ENCODE measurements around the gene GHRH. TPM values are rescaled to one million over a fixed set of nuclear protein-coding genes. Genes with fewer than 3 reads are reported as not detected.

Gene GHRH
- total and polyA plus RNA-seq, 2 of the 4 experiments (the other 2 are of a cell fraction): not detected

- H4K5ac ChIP-seq (ENCODE audit: low read depth, low read length): no peak overlapping the region
- H2BK5ac ChIP-seq (ENCODE audit: low read depth, low read length, poor library complexity, severe bottlenecking): no peak overlapping the region
- ChIA-PET CTCF (no interaction called here), POLR2A (ENCODE audit: unreplicated experiment) (no interaction called here)
- DNase-seq: no peak
- no peak overlapping the region for H2AFZ ChIP-seq (replicated peaks; ENCODE audit: low read length, poor library complexity)
- dilution Hi-C loops (cut with HindIII; ENCODE audit: low sequenced_read_pairs, unreplicated experiment): no loop called here
- H3K9me3 ChIP-seq (ENCODE audit: control insufficient read depth, insufficient read depth, low read length): no peaks in the 10 kb centered on the region
- no peak overlapping the region for H4K91ac ChIP-seq (ENCODE audit: insufficient read depth, low read depth, low read length)
- in situ Hi-C loops (cut with MboI; ENCODE audit: low sequenced_read_pairs): no loop called here
- no peak overlapping the region for H3K23ac ChIP-seq (ENCODE audit: low read depth, low read length)
- no peaks in the 10 kb centered on the region for H3K27me3 ChIP-seq (ENCODE audit: control insufficient read depth, insufficient read depth, low read length)
- peaks cover 4% of the 10 kb centered on the region; the same call in 1 of the 2 replicates for H3K4me1 ChIP-seq (ENCODE audit: control insufficient read depth, insufficient read depth, low read length)
- H3K18ac ChIP-seq (ENCODE audit: low read depth, low read length): no peak overlapping the region
- H3K9ac ChIP-seq (ENCODE audit: low read depth, low read length): no peak overlapping the region
- no peak overlapping the region for H2AK9ac ChIP-seq (replicated peaks; ENCODE audit: low read depth, low read length, poor library complexity)
- no peak overlapping the region for H2BK20ac ChIP-seq (ENCODE audit: low read depth, low read length)
- H3K27ac ChIP-seq (ENCODE audit: insufficient read depth, low read length): no peak overlapping the region
- H4K8ac ChIP-seq (ENCODE audit: low read depth in 2 of 2, low read length in 2 of 2): no peak overlapping the region
- H2AK5ac ChIP-seq (ENCODE audit: low read depth, low read length): no peak overlapping the region
- intact Hi-C loops (cut with micrococcal nuclease): no loop called here
- no peak overlapping the region for H3K4ac ChIP-seq (ENCODE audit: low read depth, low read length)
- BruUV-seq (replicated peaks): no TSS peak
- H3K14ac ChIP-seq (replicated peaks; ENCODE audit: low read depth, low read length): no peak overlapping the region
- no peaks in the 10 kb centered on the region; the same call in 1 of the 2 replicates for H4K20me1 ChIP-seq (ENCODE audit: insufficient read depth, low read length)
- H3K36me3 ChIP-seq (ENCODE audit: control insufficient read depth, insufficient read depth, low read length): peaks cover 15% of the 10 kb centered on the region
- no peak overlapping the region for H3K56ac ChIP-seq (ENCODE audit: extremely low read depth, insufficient read depth, low read length)
- no peak overlapping the region for H3K4me3 ChIP-seq (ENCODE audit: insufficient read depth, low read depth, low read length)
- H2BK120ac ChIP-seq (ENCODE audit: low read depth, low read length): no peak overlapping the region
- no peak for ATAC-seq (ENCODE audit: low read depth)
- H3K4me2 ChIP-seq (ENCODE audit: low read depth, low read length): no peak overlapping the region
- TF ChIP-seq RFX5 (IDR thresholded peaks at IDR 0.05; ENCODE audit: low read depth, low read length): no peak
- TF ChIP-seq, protein P1, sequence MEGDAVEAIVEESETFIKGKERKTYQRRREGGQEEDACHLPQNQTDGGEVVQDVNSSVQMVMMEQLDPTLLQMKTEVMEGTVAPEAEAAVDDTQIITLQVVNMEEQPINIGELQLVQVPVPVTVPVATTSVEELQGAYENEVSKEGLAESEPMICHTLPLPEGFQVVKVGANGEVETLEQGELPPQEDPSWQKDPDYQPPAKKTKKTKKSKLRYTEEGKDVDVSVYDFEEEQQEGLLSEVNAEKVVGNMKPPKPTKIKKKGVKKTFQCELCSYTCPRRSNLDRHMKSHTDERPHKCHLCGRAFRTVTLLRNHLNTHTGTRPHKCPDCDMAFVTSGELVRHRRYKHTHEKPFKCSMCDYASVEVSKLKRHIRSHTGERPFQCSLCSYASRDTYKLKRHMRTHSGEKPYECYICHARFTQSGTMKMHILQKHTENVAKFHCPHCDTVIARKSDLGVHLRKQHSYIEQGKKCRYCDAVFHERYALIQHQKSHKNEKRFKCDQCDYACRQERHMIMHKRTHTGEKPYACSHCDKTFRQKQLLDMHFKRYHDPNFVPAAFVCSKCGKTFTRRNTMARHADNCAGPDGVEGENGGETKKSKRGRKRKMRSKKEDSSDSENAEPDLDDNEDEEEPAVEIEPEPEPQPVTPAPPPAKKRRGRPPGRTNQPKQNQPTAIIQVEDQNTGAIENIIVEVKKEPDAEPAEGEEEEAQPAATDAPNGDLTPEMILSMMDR (conservative IDR thresholded peaks at IDR 0.05; ENCODE audit: low read depth, low read length): no peak
- TF ChIP-seq, protein P2, sequence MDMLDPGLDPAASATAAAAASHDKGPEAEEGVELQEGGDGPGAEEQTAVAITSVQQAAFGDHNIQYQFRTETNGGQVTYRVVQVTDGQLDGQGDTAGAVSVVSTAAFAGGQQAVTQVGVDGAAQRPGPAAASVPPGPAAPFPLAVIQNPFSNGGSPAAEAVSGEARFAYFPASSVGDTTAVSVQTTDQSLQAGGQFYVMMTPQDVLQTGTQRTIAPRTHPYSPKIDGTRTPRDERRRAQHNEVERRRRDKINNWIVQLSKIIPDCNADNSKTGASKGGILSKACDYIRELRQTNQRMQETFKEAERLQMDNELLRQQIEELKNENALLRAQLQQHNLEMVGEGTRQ (IDR thresholded peaks at IDR 0.05; ENCODE audit: low read depth, low read length): no peak
- TF ChIP-seq MAFK (IDR thresholded peaks at IDR 0.05; ENCODE audit: low read depth, low read length): no peak
- TF ChIP-seq NFE2L2 (IDR thresholded peaks at IDR 0.05; ENCODE audit: low read depth, low read length): no peak
- no peak for TF ChIP-seq FOS (IDR thresholded peaks at IDR 0.05; ENCODE audit: low read depth, low read length)
- no peak for TF ChIP-seq CEBPB (IDR thresholded peaks at IDR 0.05; ENCODE audit: low read depth, low read length)
- TF ChIP-seq, protein P3, sequence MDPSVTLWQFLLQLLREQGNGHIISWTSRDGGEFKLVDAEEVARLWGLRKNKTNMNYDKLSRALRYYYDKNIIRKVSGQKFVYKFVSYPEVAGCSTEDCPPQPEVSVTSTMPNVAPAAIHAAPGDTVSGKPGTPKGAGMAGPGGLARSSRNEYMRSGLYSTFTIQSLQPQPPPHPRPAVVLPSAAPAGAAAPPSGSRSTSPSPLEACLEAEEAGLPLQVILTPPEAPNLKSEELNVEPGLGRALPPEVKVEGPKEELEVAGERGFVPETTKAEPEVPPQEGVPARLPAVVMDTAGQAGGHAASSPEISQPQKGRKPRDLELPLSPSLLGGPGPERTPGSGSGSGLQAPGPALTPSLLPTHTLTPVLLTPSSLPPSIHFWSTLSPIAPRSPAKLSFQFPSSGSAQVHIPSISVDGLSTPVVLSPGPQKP (IDR thresholded peaks at IDR 0.05; ENCODE audit: borderline replicate concordance, low read depth, low read length): no peak
- TF ChIP-seq SMC3 (IDR thresholded peaks at IDR 0.05; ENCODE audit: low read depth, low read length): no peak
- TF ChIP-seq MXI1 (IDR thresholded peaks at IDR 0.05; ENCODE audit: borderline replicate concordance, low read depth, low read length): no peak
- no peak for TF ChIP-seq CHD1 (IDR thresholded peaks at IDR 0.05; ENCODE audit: low read depth, low read length)
- TF ChIP-seq RAD21 (IDR thresholded peaks at IDR 0.05; ENCODE audit: low read length): no peak
- no peak for TF ChIP-seq POLR2A (IDR thresholded peaks at IDR 0.05; ENCODE audit: low read depth, low read length)
- 100% methylated on average over 1 of the region's 4 CpGs; no CpG with 5 or more reads in 1 of the 2 experiments for WGBS, 2 experiments (ENCODE audit: extremely low coverage in 2 of 2, insufficient read length in 1 of 2)
- peaks cover 9 to 28% of the 10 kb centered on the region in 2 experiments for H3K79me1 ChIP-seq (ENCODE audit: low read depth in 1 of 2, low read length in 2 of 2)
- H3K9me1 ChIP-seq (ENCODE audit: insufficient read depth, low read length): 0 out of 2 replicates have a peak, but pooled peaks cover 2% of the 10 kb centered on the region
- H2BK15ac ChIP-seq (ENCODE audit: low read depth, low read length): no peak overlapping the region
Measured at GRCh38 chr20:37218441-37218840, 43.2 kb downstream of the GHRH start.

All from IMR-90 (cell line).